H1 (cell line): ENCODE data around the gene FRMD5. TPM values are rescaled to one million over a fixed set of nuclear protein-coding genes. Genes with fewer than 3 reads are reported as not detected.

Source experiments
- CTCF ChIA-PET: fragments of 300-600 bp; sonication (Branson Sonifier 250); formaldehyde crosslinking; loops from one replicate; lab custom pipeline; 2021; ENCODE audit not compliant: partially characterized antibody; lab: Charles Lee
- POLR2A ChIA-PET: fragments of 300-600 bp; sonication (Branson Sonifier 250); formaldehyde crosslinking; loops from one replicate; lab custom pipeline; 2021; ENCODE audit warnings: inconsistent platforms; ENCODE audit not compliant: partially characterized antibody; lab: Charles Lee
- DNase-seq, 2 experiments: peaks; one replicate each; pipeline versions ENCODE4 v3.0.0 to v3.0.0-alpha.2; 2010 to 2022; ENCODE audit warnings: low spot score in 2 of 2, low read depth in 1 of 2, mixed read lengths in 1 of 2
- FAIRE-seq: peaks from 2 replicates; lab custom pipeline; 2011; peaks lifted over from hg19 to GRCh38; lab: Jason Lieb, UNC
- H2AFZ ChIP-seq: 2 replicates; pipeline ENCODE4 v1.8.1; 2012; ENCODE audit warnings: low read length, inconsistent platforms
- H2AK5ac ChIP-seq: 2 replicates; pipeline ENCODE4 v1.6.1; 2013; ENCODE audit warnings: low read depth, low read length
- H2BK120ac ChIP-seq: replicated peaks from 2 replicates; pipeline ENCODE3; 2013; ENCODE audit warnings: low read depth, low read length, inconsistent platforms
- H2BK12ac ChIP-seq: 2 replicates; pipeline ENCODE4 v1.6.1; 2013; ENCODE audit warnings: low read depth, low read length
- H2BK15ac ChIP-seq: 2 replicates; pipeline ENCODE4 v1.6.1; 2013; ENCODE audit warnings: low read length
- H2BK20ac ChIP-seq: 2 replicates; pipeline ENCODE4 v1.6.1; 2013; ENCODE audit warnings: low read length
- H2BK5ac ChIP-seq: 2 replicates; pipeline ENCODE4 v1.6.1; 2013; ENCODE audit warnings: low read depth, low read length
- H3K14ac ChIP-seq: 2 replicates; pipeline ENCODE4 v1.6.1; 2013; ENCODE audit warnings: inconsistent platforms; ENCODE audit not compliant: insufficient read length
- H3K18ac ChIP-seq: 2 replicates; pipeline ENCODE4 v1.6.1; 2013; ENCODE audit warnings: low read length; ENCODE audit errors: extremely low read depth
- H3K23ac ChIP-seq: 2 replicates; pipeline ENCODE4 v1.6.1; 2013; ENCODE audit warnings: inconsistent platforms; ENCODE audit not compliant: insufficient read length
- H3K23me2 ChIP-seq: 2 replicates; pipeline ENCODE4 v1.6.1; 2013; ENCODE audit warnings: low read depth, low read length
- H3K27ac ChIP-seq: 2 replicates; pipeline ENCODE4 v1.6.1; 2011; ENCODE audit warnings: low read depth, low read length, inconsistent platforms
- H3K27me3 ChIP-seq, 4 experiments: replicated peaks in 1 of 4; 1 replicate in 1 of 4; 2 replicates in 3 of 4; pipeline versions ENCODE4 v1.6.1 to v1.8.1; 2011 to 2013; ENCODE audit warnings: low read length in 3 of 4, mild to moderate bottlenecking in 3 of 4, inconsistent platforms in 2 of 4, mixed read lengths in 2 of 4, moderate library complexity in 1 of 4; ENCODE audit not compliant: control insufficient read depth in 3 of 4, insufficient read depth in 3 of 4; ENCODE audit errors: extremely low read depth in 1 of 4
- H3K36me3 ChIP-seq, 4 experiments: 2 replicates each; pipeline versions ENCODE4 v1.6.1 to v1.8.1; 2011 to 2013; ENCODE audit warnings: mild to moderate bottlenecking in 4 of 4, low read length in 3 of 4, moderate library complexity in 2 of 4, control low read depth in 1 of 4, inconsistent platforms in 1 of 4; ENCODE audit not compliant: insufficient read depth in 4 of 4, control insufficient read depth in 2 of 4
- H3K4ac ChIP-seq: replicated peaks from 2 replicates; pipeline ENCODE3; 2013; ENCODE audit warnings: low read length, low read depth, mixed read lengths, inconsistent platforms; ENCODE audit not compliant: insufficient read length
- H3K4me1 ChIP-seq, 4 experiments: replicated peaks in 1 of 4; 1 replicate in 1 of 4; 2 replicates in 3 of 4; pipeline versions ENCODE4 v1.6.1 to v1.8.1; 2011 to 2013; ENCODE audit warnings: low read length in 3 of 4, inconsistent platforms in 2 of 4, mixed read lengths in 1 of 4; ENCODE audit not compliant: insufficient read depth in 4 of 4, control insufficient read depth in 3 of 4
- H3K4me2 ChIP-seq, 2 experiments: 2 replicates each; pipeline versions ENCODE4 v1.6.1 to v1.8.1; 2011 to 2013; ENCODE audit warnings: low read depth in 2 of 2, low read length in 2 of 2, control low read depth in 1 of 2, inconsistent platforms in 1 of 2, mild to moderate bottlenecking in 1 of 2; ENCODE audit not compliant: insufficient read depth in 1 of 2
- H3K4me3 ChIP-seq, 4 experiments: fragments of 200-600, 300-600 bp in 1 of 4; sonication (generic), shearing (Covaris generic), sonication (Bioruptor Twin) in 1 of 4; 2 replicates each; pipeline versions ENCODE4 v1.5.1 to v1.8.1; 2011 to 2016; ENCODE audit warnings: low read length in 4 of 4, low read depth in 3 of 4, control low read depth in 2 of 4, inconsistent platforms in 2 of 4, mild to moderate bottlenecking in 2 of 4, mixed read lengths in 1 of 4, moderate library complexity in 1 of 4; ENCODE audit not compliant: insufficient read depth in 2 of 4; ENCODE audit errors: extremely low read depth in 1 of 4
- H3K56ac ChIP-seq: replicated peaks from 2 replicates; pipeline ENCODE3; 2013; ENCODE audit warnings: low read depth, mild to moderate bottlenecking, mixed read lengths, low read length, inconsistent platforms; ENCODE audit not compliant: insufficient read length
- H3K79me1 ChIP-seq: 2 replicates; pipeline ENCODE4 v1.6.1; 2013; ENCODE audit warnings: low read depth, low read length, control low read depth
- H3K79me2 ChIP-seq, 2 experiments: 2 replicates each; pipeline versions ENCODE4 v1.6.1 to v1.8.1; 2012 to 2013; ENCODE audit warnings: low read length in 2 of 2, mild to moderate bottlenecking in 2 of 2, inconsistent platforms in 1 of 2; ENCODE audit not compliant: insufficient read depth in 2 of 2, control insufficient read depth in 1 of 2
- H3K9ac ChIP-seq, 4 experiments: replicated peaks in 1 of 4; 1 replicate in 1 of 4; 2 replicates in 3 of 4; pipeline versions ENCODE4 v1.6.1 to v1.8.1; 2011 to 2013; ENCODE audit warnings: low read depth in 3 of 4, low read length in 3 of 4, control low read depth in 2 of 4, mild to moderate bottlenecking in 2 of 4, moderate library complexity in 2 of 4, inconsistent platforms in 1 of 4; ENCODE audit errors: extremely low read depth in 1 of 4
- H3K9me3 ChIP-seq, 2 experiments: 2 replicates each; pipeline versions ENCODE4 v1.6.1 to v1.8.1; 2012 to 2013; ENCODE audit warnings: mild to moderate bottlenecking in 2 of 2, moderate library complexity in 2 of 2, control low read depth in 1 of 2, inconsistent platforms in 1 of 2, low read depth in 1 of 2, low read length in 1 of 2, mixed read lengths in 1 of 2; ENCODE audit not compliant: insufficient read depth in 2 of 2
- H4K20me1 ChIP-seq, 2 experiments: replicated peaks in 1 of 2; 2 replicates each; pipeline versions ENCODE3 to v1.8.1; 2011 to 2013; ENCODE audit warnings: inconsistent platforms in 2 of 2, low read length in 2 of 2, mild to moderate bottlenecking in 1 of 2; ENCODE audit not compliant: insufficient read depth in 2 of 2, control insufficient read depth in 1 of 2
- H4K5ac ChIP-seq: 2 replicates; pipeline ENCODE4 v1.6.1; 2013; ENCODE audit warnings: low read length, low read depth, mixed read lengths, inconsistent platforms; ENCODE audit not compliant: insufficient read length
- H4K8ac ChIP-seq: 2 replicates; pipeline ENCODE4 v1.8.0; 2013; ENCODE audit warnings: mild to moderate bottlenecking, moderate library complexity, low read length, inconsistent platforms; ENCODE audit not compliant: insufficient read depth; ENCODE audit errors: extremely low read depth
- H4K91ac ChIP-seq: replicated peaks from 2 replicates; pipeline ENCODE3; 2013; ENCODE audit warnings: low read length, mixed read lengths, inconsistent platforms; ENCODE audit not compliant: insufficient read length
- BCL11A ChIP-seq, 2 experiments: IDR thresholded peaks; one replicate each; pipeline ENCODE4 v1.6.1; 2011; ENCODE audit warnings: low read depth in 2 of 2, low read length in 2 of 2, mild to moderate bottlenecking in 2 of 2
- CHD1 ChIP-seq: IDR thresholded peaks from 2 replicates; pipeline ENCODE4 v1.6.1; 2012; ENCODE audit warnings: low read depth, low read length, improper control_type of control experiment
- CTBP2 ChIP-seq: IDR thresholded peaks from 2 replicates; pipeline ENCODE4 v1.7.0; 2011; ENCODE audit warnings: borderline replicate concordance, mild to moderate bottlenecking, moderate library complexity, mixed read lengths, low read length; ENCODE audit not compliant: insufficient read depth, insufficient read length
- PHF8 ChIP-seq: fragments of 200-600 bp; sonication (generic); conservative IDR thresholded peaks from 2 replicates; pipeline ENCODE4 v1.7.1; 2012; ENCODE audit warnings: low read depth, mild to moderate bottlenecking, inconsistent platforms, low read length, moderate library complexity
- RNF2 ChIP-seq: fragments of 200-900, 300-1000 bp; sonication (generic); IDR thresholded peaks from 2 replicates; pipeline ENCODE4 v1.7.1; 2016; ENCODE audit warnings: borderline replicate concordance, low read depth, mild to moderate bottlenecking, antibody characterized with exemption, low read length; ENCODE audit not compliant: poor library complexity, severe bottlenecking; ENCODE audit errors: missing control alignments
- SIX5 ChIP-seq: IDR thresholded peaks from 2 replicates; pipeline ENCODE4 v1.6.1; 2011; ENCODE audit warnings: mild to moderate bottlenecking, low read depth, low read length
- WGBS, 2 experiments: shearing (Covaris generic) in 1 of 2; methylation state at CpG; one replicate each; pipeline versions ENCODE4 v1.1.6 to v1.1.7; 2013 to 2015; ENCODE audit warnings: low lambda C conversion rate in 2 of 2, mixed read lengths in 2 of 2, inconsistent platforms in 1 of 2, low coverage in 1 of 2, missing lambda C conversion rate in 1 of 2; ENCODE audit not compliant: insufficient replicate concordance in 2 of 2, insufficient coverage in 1 of 2, insufficient read length in 1 of 2; ENCODE audit errors: extremely low coverage in 1 of 2, missing lambda C conversion rate in 1 of 2; 5-methylcytosine and 5-hydroxymethylcytosine counted together
- polyA plus RNA-seq, 7 experiments: library from polyadenylated mRNA; depleted of rRNA in 3 of 7; stranded (reverse) in 5 of 7; unstranded in 2 of 7; fragments of >200 nt in 5 of 7; fragments of 200-250 nt in 2 of 7; gene quantifications; 1 replicate in 5 of 7; 2 replicates in 1 of 7; 4 replicates in 1 of 7; pipeline versions ENCODE4 v1.2.1 to v1.2.3, GENCODE V29; 2011 to 2013; ENCODE audit warnings: missing spikeins in 2 of 7, mixed read lengths in 2 of 7
- total RNA-seq: library from RNA; stranded (reverse); fragmentation: NEBNext Ultra II Directional; extraction: Animal tissue kit (Norgen Biotek cat#: 25700); gene quantifications from 2 replicates; pipeline ENCODE4 v1.2.1, GENCODE V29; 2021
- TF ChIP-seq, protein P1 (sequence below): IDR thresholded peaks from 2 replicates; pipeline ENCODE4 v1.6.1; 2012; ENCODE audit warnings: low read length, inconsistent platforms
- TF ChIP-seq, protein P2 (sequence below), 3 experiments: IDR thresholded peaks; 1 replicate in 2 of 3; 2 replicates in 1 of 3; pipeline versions ENCODE4 v1.5.1 to v1.6.1; 2011; ENCODE audit warnings: low read length in 3 of 3, mild to moderate bottlenecking in 3 of 3, inconsistent platforms in 2 of 3, low read depth in 1 of 3, moderate library complexity in 1 of 3; ENCODE audit not compliant: insufficient read depth in 1 of 3; ENCODE audit errors: control extremely low read depth in 1 of 3

The FRMD5 gene
- total and polyA plus RNA-seq, 2 of the 8 experiments (the other 6 are each of a cell fraction or from before 2014, with no cell fraction given): 10.1 to 12.6 TPM

DNA sequence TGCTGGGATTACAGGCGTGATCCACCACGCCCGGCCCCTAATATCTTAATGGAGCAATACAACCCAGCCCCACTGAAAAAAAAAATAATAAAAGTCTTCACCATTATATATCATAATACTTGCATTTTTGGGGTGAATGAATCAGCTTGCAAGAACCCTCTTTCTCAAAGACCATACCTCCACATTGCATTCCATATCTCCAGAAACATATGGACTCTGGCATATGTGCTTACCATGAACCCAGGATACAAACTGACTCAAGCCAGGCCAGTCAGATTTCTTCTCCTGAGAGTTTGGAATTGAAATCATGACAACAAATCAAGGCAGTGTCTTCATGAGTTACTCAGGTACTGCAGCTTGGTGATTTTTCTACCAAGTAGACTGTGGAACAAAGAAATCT, 101.2 kb downstream of the FRMD5 start:
- Histone ChIP-seq H3K27ac (no peak overlapping the region), H3K4ac (no peak overlapping the region), H2AK5ac (no peak overlapping the region), H4K20me1 (no peaks in the 10 kb centered on the region), H3K56ac (no peak overlapping the region), H3K4me3 (no peak overlapping the region), H2AFZ (no peak overlapping the region), H4K91ac (no peak overlapping the region), H2BK120ac (no peak overlapping the region), H3K27me3 (no peaks in the 10 kb centered on the region), H3K9ac (no peak overlapping the region), H3K4me1 (no peaks in the 10 kb centered on the region), H2BK12ac (no peak overlapping the region), H2BK20ac (no peak overlapping the region), H3K14ac (no peak overlapping the region), H3K23ac (no peak overlapping the region), H3K36me3 (no peaks in the 10 kb centered on the region), H3K79me1 (no peaks in the 10 kb centered on the region), H4K5ac (no peak overlapping the region), H3K79me2 (no peaks in the 10 kb centered on the region), H3K23me2 (no peaks in the 10 kb centered on the region), H3K9me3 (no peaks in the 10 kb centered on the region), H4K8ac (no peak overlapping the region), H3K4me2 (no peak overlapping the region), H2BK15ac (no peak overlapping the region), H2BK5ac (no peak overlapping the region), H3K18ac (no peak overlapping the region)
- no peak for DNase-seq
- WGBS, 2 experiments: 93% methylated on average over 3 of the region's 3 CpGs; no CpG with 5 or more reads in 1 of the 2 experiments
- CTCF ChIA-PET: interaction anchor here (1.0 kb wide), 2 partner anchors 36 to 211 kb away, joined by 3 to 4 read pairs; no protein-coding TSS in a partner anchor
- no peak for TF ChIP-seq PHF8
- TF ChIP-seq CHD1: no peak
- no peak for TF ChIP-seq SIX5
- no peak for TF ChIP-seq CTBP2
- TF ChIP-seq, protein P1, sequence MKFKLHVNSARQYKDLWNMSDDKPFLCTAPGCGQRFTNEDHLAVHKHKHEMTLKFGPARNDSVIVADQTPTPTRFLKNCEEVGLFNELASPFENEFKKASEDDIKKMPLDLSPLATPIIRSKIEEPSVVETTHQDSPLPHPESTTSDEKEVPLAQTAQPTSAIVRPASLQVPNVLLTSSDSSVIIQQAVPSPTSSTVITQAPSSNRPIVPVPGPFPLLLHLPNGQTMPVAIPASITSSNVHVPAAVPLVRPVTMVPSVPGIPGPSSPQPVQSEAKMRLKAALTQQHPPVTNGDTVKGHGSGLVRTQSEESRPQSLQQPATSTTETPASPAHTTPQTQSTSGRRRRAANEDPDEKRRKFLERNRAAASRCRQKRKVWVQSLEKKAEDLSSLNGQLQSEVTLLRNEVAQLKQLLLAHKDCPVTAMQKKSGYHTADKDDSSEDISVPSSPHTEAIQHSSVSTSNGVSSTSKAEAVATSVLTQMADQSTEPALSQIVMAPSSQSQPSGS: no peak
- TF ChIP-seq, protein P2, sequence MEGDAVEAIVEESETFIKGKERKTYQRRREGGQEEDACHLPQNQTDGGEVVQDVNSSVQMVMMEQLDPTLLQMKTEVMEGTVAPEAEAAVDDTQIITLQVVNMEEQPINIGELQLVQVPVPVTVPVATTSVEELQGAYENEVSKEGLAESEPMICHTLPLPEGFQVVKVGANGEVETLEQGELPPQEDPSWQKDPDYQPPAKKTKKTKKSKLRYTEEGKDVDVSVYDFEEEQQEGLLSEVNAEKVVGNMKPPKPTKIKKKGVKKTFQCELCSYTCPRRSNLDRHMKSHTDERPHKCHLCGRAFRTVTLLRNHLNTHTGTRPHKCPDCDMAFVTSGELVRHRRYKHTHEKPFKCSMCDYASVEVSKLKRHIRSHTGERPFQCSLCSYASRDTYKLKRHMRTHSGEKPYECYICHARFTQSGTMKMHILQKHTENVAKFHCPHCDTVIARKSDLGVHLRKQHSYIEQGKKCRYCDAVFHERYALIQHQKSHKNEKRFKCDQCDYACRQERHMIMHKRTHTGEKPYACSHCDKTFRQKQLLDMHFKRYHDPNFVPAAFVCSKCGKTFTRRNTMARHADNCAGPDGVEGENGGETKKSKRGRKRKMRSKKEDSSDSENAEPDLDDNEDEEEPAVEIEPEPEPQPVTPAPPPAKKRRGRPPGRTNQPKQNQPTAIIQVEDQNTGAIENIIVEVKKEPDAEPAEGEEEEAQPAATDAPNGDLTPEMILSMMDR (IDR thresholded peaks at IDR 0.05; ENCODE audit: control extremely low read depth in 1 of 3, insufficient read depth in 1 of 3, low read depth in 1 of 3, low read length in 3 of 3): no peak
- TF ChIP-seq RNF2: no peak
- TF ChIP-seq BCL11A (IDR thresholded peaks at IDR 0.05; ENCODE audit: low read depth in 2 of 2, low read length in 2 of 2): no peak
- POLR2A ChIA-PET: no interaction called here
- no peak for FAIRE-seq
